ENCODE data around the gene KRTAP1-1. TPM values are rescaled to one million over a fixed set of nuclear protein-coding genes. Genes with fewer than 3 reads are reported as not detected.
"Not testable (repeated sequence)": the region's sequence is repeated elsewhere in the genome, so short reads cannot be mapped to it uniquely, and the experiment has no call there.

The KRTAP1-1 gene
- polyA plus RNA-seq, 10 donors: not detected

GRCh38 chr17:41057547-41057946 is 16.3 kb upstream of the KRTAP1-1 start:
- no peak for DNase-seq

- DNase-seq: not testable (repeated sequence)
These were observed 13.9 kb upstream of the KRTAP1-1 start, which contains the start of gene KRTAP2-2 for GRCh38 chr17:41055130-41055529. Gene KRTAP2-2 (minus strand): TSS chr17:41055230. CDS start chr17:41055211, 19 bp downstream.

DNA sequence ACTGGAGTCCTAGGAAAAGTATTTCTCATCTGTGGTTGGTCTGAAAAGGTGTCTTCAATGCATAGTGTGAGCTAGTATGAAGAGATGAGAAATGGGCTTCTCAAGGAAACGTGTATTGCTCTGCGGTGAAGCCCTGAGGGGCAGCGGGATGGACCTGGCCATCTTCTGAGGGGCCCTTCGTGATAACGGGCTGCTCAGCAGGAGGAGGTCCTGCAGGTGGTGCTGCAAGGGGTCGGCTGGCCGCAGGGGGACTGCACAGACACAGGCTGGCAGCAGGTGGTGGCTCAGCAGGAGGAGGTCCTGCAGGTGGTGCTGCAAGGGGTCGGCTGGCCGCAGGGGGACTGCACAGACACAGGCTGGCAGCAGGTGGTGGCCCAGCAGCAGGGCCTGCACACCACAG is 13.3 kb upstream of the KRTAP1-1 start:
- not testable (repeated sequence) for DNase-seq

- no peak for DNase-seq
These were observed 12.8 kb upstream of the KRTAP1-1 start for GRCh38 chr17:41054025-41054424.

DNA sequence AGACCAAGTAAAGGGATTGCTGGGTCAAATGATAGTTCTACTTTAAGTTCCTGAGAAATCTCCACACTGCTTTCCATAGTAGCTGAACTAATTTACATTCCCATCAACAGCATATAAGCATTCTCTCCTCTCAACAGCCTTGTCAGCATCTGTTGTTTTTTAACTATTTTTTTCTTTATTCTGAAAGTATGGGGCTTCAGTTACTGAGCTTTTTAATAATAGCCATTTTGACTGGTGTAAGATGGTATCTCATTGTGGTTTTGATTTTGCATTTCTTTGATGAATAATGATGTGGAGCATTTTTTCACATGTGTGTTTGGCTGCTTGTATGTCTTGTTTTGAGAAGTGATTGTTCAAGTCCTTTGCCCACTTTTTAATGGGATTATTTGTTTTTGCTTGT is 11.3 kb upstream of the KRTAP1-1 start:
- DNase-seq: peak in 1 of 3 donors; percentile 25

- no peak for DNase-seq
These were observed 7.9 kb upstream of the KRTAP1-1 start for GRCh38 chr17:41049110-41049509.

DNA sequence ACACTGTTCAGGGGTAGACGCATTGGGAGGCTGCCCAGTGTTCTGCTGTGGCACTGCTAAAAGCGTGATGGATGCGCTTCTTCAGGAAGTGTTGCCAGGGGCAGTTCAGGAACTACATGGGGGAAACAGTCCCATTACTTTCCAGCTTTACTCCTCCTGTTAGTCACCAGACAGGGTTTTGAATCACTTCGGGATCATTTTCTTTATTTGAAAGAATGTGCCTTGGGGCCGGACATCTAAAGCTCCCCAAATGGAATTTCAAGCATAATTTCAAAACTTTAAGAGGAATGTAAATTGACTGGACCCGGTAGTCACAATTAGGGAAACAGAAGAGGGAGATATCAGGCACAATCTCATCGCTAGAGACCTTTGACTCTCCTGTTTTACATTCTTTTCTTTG is 7.2 kb upstream of the KRTAP1-1 start:
- peak in 1 of 3 donors; percentile 25 for DNase-seq

DNA sequence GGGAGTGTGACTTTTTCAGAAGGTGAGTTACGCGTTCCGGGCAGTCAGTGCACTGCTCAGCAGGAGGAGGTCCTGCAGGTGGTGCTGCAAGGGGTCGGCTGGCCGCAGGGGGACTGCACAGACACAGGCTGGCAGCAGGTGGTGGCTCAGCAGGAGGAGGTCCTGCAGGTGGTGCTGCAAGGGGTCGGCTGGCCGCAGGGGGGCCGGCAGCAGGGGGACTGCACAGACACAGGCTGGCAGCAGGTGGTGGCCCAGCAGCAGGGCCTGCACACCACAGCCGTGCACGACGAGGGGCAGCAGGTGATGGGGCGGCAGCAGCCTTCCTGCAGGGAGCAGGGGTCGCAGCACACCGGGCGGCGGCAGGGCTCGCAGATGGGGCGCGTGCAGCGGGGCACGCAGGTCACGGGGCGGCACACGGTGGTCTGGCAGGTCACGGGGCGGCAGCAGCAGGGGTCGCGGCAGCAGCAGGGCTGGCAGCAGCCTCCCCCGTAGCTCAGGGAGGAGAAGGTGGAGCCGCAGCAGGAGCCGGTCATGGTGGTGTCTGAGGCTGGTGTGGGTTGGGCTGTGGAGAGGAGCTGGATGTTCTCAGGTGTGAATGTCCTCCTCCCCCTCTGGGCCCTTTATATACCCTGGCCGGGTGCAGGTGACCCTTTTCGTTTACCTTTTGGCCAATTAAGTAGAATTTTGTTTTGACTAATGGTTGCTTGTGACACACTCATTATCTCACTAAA is 5.7 kb upstream of the KRTAP1-1 start, which contains the start of gene KRTAP2-1:
TSS of gene KRTAP2-1 (minus strand) at position 582 of the 731 bp plus-strand sequence. CDS start at position 533, 49 bp downstream.
- DNase-seq: not testable (repeated sequence)

GRCh38 chr17:41042953-41043352 is 1.7 kb upstream of the KRTAP1-1 start:
- no peak for DNase-seq

- DNase-seq: no peak
These were observed 3.3 kb downstream of the KRTAP1-1 start for GRCh38 chr17:41037853-41038350.

GRCh38 chr17:41034346-41034935 is 6.8 kb downstream of the KRTAP1-1 start, which contains the start of gene KRTAP1-3:
Gene KRTAP1-3 (minus strand): TSS chr17:41034874. CDS start chr17:41034821, 53 bp downstream.
- peak in 1 of 3 donors; percentile 16 for DNase-seq

- no peak for DNase-seq
These were observed 11.5 kb downstream of the KRTAP1-1 start, which contains the start of gene KRTAP1-4 for GRCh38 chr17:41029633-41030245. Gene KRTAP1-4 (minus strand): TSS chr17:41030195. CDS start chr17:41030078, 117 bp downstream.

GRCh38 chr17:41026715-41027471 is 14.4 kb downstream of the KRTAP1-1 start, which contains the start of gene KRTAP1-5:
Gene KRTAP1-5 (minus strand): TSS chr17:41027208. CDS start chr17:41027155, 53 bp downstream.
- DNase-seq: peak in 1 of 3 donors; percentile 27

DNA sequence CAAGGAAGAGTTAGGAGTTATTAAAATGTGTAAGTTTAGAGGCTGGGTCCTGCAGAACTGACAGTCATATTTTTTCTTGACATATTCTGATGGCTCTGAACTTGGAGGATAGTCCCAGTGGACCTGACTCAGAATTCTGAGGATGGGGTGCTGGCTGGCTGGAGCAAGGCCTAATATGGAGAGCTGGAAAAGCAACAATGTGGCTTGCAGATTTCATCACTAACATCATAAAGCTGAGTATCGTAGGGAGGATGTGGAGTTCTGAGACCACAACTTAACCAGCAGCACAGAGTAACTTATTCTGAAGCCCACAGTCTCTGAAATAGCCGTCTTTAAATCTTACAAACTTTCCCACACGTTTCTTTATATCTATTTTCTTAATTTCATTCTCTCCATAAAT is 16.6 kb downstream of the KRTAP1-1 start:
- no peak for DNase-seq

- no peak for DNase-seq
These were observed 20.9 kb downstream of the KRTAP1-1 start for GRCh38 chr17:41020336-41020735.

DNA sequence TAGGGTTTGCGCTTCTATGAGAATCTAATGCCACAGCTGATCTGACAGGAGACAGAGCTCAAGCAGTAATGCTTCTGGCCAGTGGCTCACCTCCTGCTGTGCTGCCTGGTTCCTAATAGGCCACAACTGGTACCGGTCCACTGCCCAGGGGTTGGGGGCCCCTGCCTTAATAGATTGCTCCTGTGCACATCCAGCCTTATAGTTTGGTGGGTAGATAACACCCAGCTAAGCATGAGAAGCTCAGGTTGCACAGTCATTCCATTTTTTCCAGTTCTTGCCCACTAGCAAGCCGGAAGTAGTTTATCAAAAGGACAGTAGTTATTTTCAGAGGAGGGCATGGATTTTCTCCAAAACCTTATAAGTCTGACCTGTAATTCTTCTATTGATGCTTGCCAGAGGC is 21.8 kb downstream of the KRTAP1-1 start:
- no peak for DNase-seq

- no peak for DNase-seq
These were observed 22.7 kb downstream of the KRTAP1-1 start for GRCh38 chr17:41018541-41018940.

DNA sequence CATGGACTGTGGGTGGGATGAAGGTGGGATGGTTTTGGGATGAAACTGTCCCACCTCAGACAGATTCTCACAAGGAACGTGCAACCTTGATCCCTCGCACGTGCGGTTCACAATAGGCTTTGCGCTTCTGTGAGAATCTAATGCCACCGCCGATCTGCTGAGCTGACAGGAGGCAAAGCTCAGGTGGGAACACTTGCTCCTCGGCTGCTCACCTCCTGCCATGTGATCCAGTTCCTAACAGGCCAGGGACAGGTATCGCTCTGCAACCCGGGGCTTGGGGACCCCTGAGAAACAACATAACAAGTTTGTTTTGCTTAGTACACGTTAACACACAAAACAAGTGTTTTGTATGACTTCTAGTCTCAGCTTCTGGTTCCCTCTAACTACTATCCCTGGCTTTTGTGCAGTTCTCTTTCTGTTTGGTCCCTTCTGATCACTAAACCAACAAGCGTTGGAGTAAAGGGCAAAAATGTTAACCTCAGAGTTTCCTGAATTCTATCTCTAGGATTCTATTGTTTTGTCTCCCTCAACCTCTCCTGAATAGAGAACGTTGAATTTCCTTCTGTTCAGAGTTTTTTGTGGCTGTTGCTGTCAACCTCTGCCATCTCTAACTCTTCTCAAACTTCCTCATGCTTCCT is 24.6 kb downstream of the KRTAP1-1 start:
- no peak for DNase-seq

- no peak for DNase-seq
These were observed 25.8 kb downstream of the KRTAP1-1 start for GRCh38 chr17:41015454-41015853.

GRCh38 chr17:41013606-41014005 is 27.6 kb downstream of the KRTAP1-1 start:
- peak; percentile 37 to 50 (median 43) for DNase-seq

DNA sequence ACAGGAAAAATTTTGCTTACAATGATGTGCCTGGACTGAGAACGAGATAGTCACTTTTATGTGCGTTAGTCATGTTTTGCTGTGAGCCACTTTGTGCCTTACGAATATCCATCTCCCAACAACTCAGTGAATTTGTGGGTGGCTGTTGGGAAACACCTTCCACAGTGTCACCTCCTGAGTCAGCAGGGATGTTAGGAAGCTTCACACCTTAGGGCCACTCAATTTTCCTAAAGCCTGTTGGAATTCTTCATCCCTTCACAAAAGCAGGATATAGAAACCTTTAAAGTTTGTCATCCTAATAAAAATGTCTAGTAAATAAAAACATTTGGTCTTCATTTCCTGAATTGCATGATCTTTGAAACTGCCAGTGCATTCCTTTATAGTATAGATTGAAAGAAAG is 28.1 kb downstream of the KRTAP1-1 start:
- no peak for DNase-seq

Measured in muscle of back (tissue), 11 donors.